HG03175 (cell line): ENCODE measurements around the gene SPRR4.

Experiments
- ATAC-seq: cut with Tn5 transposase; IDR thresholded peaks from one replicate; pipeline ENCODE4 v1.9.1; 2021; ENCODE audit warnings: mild to moderate bottlenecking, moderate library complexity; ENCODE audit not compliant: unreplicated experiment

Gene SPRR4

GRCh38 chr1:152970495-152970894 is at the start of gene SPRR4:
TSS of gene SPRR4 (plus strand) at chr1:152970648. CDS start at chr1:152971891, 1,243 bp downstream.
- ATAC-seq: no peak

- ATAC-seq: no peak
These were observed 46.3 kb upstream of the SPRR4 start for GRCh38 chr1:152924191-152924590.

GRCh38 chr1:152926091-152926490 is 44.4 kb upstream of the SPRR4 start:
- no peak for ATAC-seq

- ATAC-seq: no peak
These were observed 41.8 kb upstream of the SPRR4 start for GRCh38 chr1:152928671-152929070.

GRCh38 chr1:152932170-152932811 is 38.2 kb upstream of the SPRR4 start:
- no peak for ATAC-seq

GRCh38 chr1:152933196-152933595 is 37.3 kb upstream of the SPRR4 start:
- ATAC-seq: no peak

GRCh38 chr1:152940614-152941013 is 29.8 kb upstream of the SPRR4 start:
- ATAC-seq: no peak

- ATAC-seq: no peak
These were observed 29.3 kb upstream of the SPRR4 start for GRCh38 chr1:152941037-152941711.

- ATAC-seq: no peak
These were observed 28.3 kb upstream of the SPRR4 start for GRCh38 chr1:152942161-152942560.

GRCh38 chr1:152946248-152946647 is 24.2 kb upstream of the SPRR4 start:
- no peak for ATAC-seq

GRCh38 chr1:152946651-152947256 is 23.7 kb upstream of the SPRR4 start, which contains the start of gene SPRR5:
TSS of gene SPRR5 (plus strand) at chr1:152947206. CDS start at chr1:152948555, 1,349 bp downstream.
- ATAC-seq: no peak

- no peak for ATAC-seq
These were observed 18.7 kb upstream of the SPRR4 start for GRCh38 chr1:152951711-152952110.

GRCh38 chr1:152953761-152954160 is 16.7 kb upstream of the SPRR4 start:
- no peak for ATAC-seq

- ATAC-seq: no peak
These were observed 16.0 kb upstream of the SPRR4 start for GRCh38 chr1:152954436-152954835.

- ATAC-seq: no peak
These were observed 12.9 kb upstream of the SPRR4 start for GRCh38 chr1:152957561-152957960.

- ATAC-seq: no peak
These were observed 11.2 kb upstream of the SPRR4 start for GRCh38 chr1:152959273-152959672.

- ATAC-seq: no peak
These were observed 10.5 kb upstream of the SPRR4 start for GRCh38 chr1:152959801-152960451.

GRCh38 chr1:152960452-152961044 is 9.9 kb upstream of the SPRR4 start:
- no peak for ATAC-seq

GRCh38 chr1:152961226-152961891 is 9.1 kb upstream of the SPRR4 start:
- ATAC-seq: no peak

- ATAC-seq: no peak
These were observed 7.5 kb upstream of the SPRR4 start for GRCh38 chr1:152962876-152963415.
